Transverse colon (tissue), 3 donors: ENCODE results near the gene AKAP7.

Experiments used
- CTCF ChIP-seq, 5 experiments: fragments of 200-600 bp in 3 of 5; fragments of 450-650 bp in 2 of 5; sonication (generic) in 3 of 5; IDR thresholded peaks; 1 replicate in 2 of 5; 2 replicates in 3 of 5; pipeline ENCODE4 v1.5.1; 2016 to 2017; ENCODE audit warnings: antibody characterized with exemption in 5 of 5, inconsistent platforms in 3 of 5, mild to moderate bottlenecking in 2 of 5, moderate library complexity in 1 of 5
- EP300 ChIP-seq: sonication (generic); formaldehyde crosslinking; IDR thresholded peaks from one replicate; pipeline ENCODE4 v1.6.1; 2017; ENCODE audit warnings: antibody characterized with exemption, low read depth

GRCh38 chr6:131321589-131321988 lies 186.3 kb downstream of the AKAP7 start:
- TF ChIP-seq CTCF (IDR thresholded peaks at IDR 0.05) = no peak
- TF ChIP-seq EP300 = no peak
